ENCODE results near the gene SUPT4H1.

DNA sequence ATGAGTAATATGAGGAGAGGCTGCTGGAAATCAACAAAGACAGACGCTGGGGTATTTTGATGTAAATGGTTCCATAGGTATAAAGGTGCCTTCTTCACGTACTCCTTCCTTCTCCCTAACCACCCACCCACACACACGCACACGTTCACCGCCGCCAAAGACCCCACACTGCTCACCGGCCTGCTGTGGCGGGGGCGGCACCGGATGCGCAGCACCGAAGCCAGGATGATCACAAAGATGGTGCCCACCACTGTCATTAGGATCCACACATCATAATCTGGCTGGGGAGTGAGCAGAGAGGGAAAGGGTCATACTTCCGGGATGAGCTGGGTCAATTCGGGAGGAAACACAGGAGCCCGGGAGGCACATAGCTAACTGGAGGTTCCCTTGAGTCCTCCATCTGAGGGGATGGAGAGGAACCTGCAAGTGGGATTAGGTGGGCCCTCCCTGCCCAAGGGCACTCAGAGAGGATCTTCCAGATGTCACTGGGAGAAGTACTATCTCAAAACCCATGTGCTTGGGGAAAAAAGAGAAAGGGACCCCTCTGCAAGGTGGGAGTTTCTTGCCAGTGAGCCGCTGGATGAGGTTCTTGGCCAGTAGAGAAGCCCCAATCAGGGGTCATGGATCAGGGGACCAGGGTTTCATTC is 10.5 kb upstream of the SUPT4H1 start:
- TF ChIP-seq EZH2 (IDR thresholded peaks at IDR 0.05; ENCODE audit: low read length) = no peak
- TF ChIP-seq, protein P1, sequence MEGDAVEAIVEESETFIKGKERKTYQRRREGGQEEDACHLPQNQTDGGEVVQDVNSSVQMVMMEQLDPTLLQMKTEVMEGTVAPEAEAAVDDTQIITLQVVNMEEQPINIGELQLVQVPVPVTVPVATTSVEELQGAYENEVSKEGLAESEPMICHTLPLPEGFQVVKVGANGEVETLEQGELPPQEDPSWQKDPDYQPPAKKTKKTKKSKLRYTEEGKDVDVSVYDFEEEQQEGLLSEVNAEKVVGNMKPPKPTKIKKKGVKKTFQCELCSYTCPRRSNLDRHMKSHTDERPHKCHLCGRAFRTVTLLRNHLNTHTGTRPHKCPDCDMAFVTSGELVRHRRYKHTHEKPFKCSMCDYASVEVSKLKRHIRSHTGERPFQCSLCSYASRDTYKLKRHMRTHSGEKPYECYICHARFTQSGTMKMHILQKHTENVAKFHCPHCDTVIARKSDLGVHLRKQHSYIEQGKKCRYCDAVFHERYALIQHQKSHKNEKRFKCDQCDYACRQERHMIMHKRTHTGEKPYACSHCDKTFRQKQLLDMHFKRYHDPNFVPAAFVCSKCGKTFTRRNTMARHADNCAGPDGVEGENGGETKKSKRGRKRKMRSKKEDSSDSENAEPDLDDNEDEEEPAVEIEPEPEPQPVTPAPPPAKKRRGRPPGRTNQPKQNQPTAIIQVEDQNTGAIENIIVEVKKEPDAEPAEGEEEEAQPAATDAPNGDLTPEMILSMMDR (optimal IDR thresholded peaks at IDR 0.05 in 1 of 3, IDR thresholded peaks at IDR 0.05 in 1 of 3, conservative IDR thresholded peaks at IDR 0.05 in 1 of 3; ENCODE audit: extremely low read depth in 1 of 3, insufficient read depth in 2 of 3, low read length in 3 of 3) = no peak
